HTERT RPE-1 (cell line): ENCODE results near the gene EEIG2.

ENCODE experiments used
- in situ Hi-C: fragments of 300-500 bp; cut with MboI; formaldehyde crosslinking; loops from 4 replicates; pipeline ENCODE4 v1.14.3; 2020; ENCODE audit warnings: low sequenced_read_pairs

The EEIG2 gene

GRCh38 chr1:108583757-108584427 lies 24.0 kb downstream of the EEIG2 start:
- in situ Hi-C loops = no loop called here

- in situ Hi-C loops = no loop called here
Measured at GRCh38 chr1:108584428-108584856, 24.5 kb downstream of the EEIG2 start.

- in situ Hi-C loops = no loop called here
Measured at GRCh38 chr1:108585313-108585712, 25.4 kb downstream of the EEIG2 start.

- in situ Hi-C loops = no loop called here
Measured at GRCh38 chr1:108590441-108590840, 30.5 kb downstream of the EEIG2 start.

GRCh38 chr1:108590957-108591356 lies 31.1 kb downstream of the EEIG2 start:
- in situ Hi-C loops = no loop called here

- in situ Hi-C loops = no loop called here
Measured at GRCh38 chr1:108591466-108591865, 31.6 kb downstream of the EEIG2 start.

- in situ Hi-C loops = no loop called here
Measured at GRCh38 chr1:108592030-108592759, 32.3 kb downstream of the EEIG2 start.

GRCh38 chr1:108593448-108593847 lies 33.5 kb downstream of the EEIG2 start:
- in situ Hi-C loops = no loop called here

- in situ Hi-C loops = no loop called here
Measured at GRCh38 chr1:108595507-108595906, 35.6 kb downstream of the EEIG2 start.

- in situ Hi-C loops = no loop called here
Measured at GRCh38 chr1:108597041-108597440, 37.1 kb downstream of the EEIG2 start.

GRCh38 chr1:108598340-108598739 lies 38.4 kb downstream of the EEIG2 start:
- in situ Hi-C loops = no loop called here

GRCh38 chr1:108600504-108600903 lies 40.6 kb downstream of the EEIG2 start:
- in situ Hi-C loops = no loop called here

GRCh38 chr1:108601708-108602410 lies 42.0 kb downstream of the EEIG2 start:
- in situ Hi-C loops = no loop called here

GRCh38 chr1:108605633-108606032 lies 45.7 kb downstream of the EEIG2 start:
- in situ Hi-C loops = no loop called here

- in situ Hi-C loops = no loop called here
Measured at GRCh38 chr1:108606478-108606877, 46.6 kb downstream of the EEIG2 start.

GRCh38 chr1:108609483-108610049 lies 49.7 kb downstream of the EEIG2 start:
- in situ Hi-C loops = no loop called here
